Fibroblast of pulmonary artery (primary cell): Measurements from ENCODE around the gene FGD4.
A peak's percentile ranks its signal among the peaks of the same experiment; 100 is the strongest.
"Not testable (repeated sequence)": the region's sequence is repeated elsewhere in the genome, so short reads cannot be mapped to it uniquely, and the experiment has no call there.

Source experiments
- DNase-seq: peaks from one replicate; pipeline ENCODE4 v3.0.0-alpha.2; 2010; ENCODE audit warnings: low read depth
- H3K4me3 ChIP-seq: replicated peaks from 2 replicates; pipeline ENCODE4 v1.5.1; 2011; ENCODE audit warnings: low read depth, mild to moderate bottlenecking, control low read depth, low read length, moderate library complexity
- TF ChIP-seq, protein P1 (sequence below): IDR thresholded peaks from 2 replicates; pipeline ENCODE4 v1.5.1; 2011; ENCODE audit warnings: mild to moderate bottlenecking, control low read depth, low read length, inconsistent platforms; ENCODE audit errors: missing control alignments

Gene FGD4

DNA sequence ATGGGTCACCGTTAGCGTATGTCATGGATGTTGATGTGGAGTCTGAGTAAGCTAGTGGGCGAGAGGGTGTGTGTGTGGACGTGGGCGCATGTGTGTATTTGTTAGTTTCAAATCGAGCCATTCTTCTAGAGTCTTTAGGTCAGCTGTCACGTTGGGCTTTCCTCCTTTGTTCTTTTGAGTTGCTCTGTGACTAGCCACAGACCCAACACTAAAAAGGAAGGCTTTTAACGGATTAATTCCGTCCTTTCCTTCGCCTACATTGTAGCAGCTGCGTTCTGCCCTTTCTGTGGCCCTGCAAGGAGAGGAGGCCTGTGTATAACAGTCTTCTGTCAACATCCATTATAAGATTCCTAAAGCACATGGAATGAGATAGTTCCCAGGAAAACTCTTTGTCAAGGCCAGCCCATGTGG is 162.6 kb downstream of the FGD4 start:
- TF ChIP-seq, protein P1, sequence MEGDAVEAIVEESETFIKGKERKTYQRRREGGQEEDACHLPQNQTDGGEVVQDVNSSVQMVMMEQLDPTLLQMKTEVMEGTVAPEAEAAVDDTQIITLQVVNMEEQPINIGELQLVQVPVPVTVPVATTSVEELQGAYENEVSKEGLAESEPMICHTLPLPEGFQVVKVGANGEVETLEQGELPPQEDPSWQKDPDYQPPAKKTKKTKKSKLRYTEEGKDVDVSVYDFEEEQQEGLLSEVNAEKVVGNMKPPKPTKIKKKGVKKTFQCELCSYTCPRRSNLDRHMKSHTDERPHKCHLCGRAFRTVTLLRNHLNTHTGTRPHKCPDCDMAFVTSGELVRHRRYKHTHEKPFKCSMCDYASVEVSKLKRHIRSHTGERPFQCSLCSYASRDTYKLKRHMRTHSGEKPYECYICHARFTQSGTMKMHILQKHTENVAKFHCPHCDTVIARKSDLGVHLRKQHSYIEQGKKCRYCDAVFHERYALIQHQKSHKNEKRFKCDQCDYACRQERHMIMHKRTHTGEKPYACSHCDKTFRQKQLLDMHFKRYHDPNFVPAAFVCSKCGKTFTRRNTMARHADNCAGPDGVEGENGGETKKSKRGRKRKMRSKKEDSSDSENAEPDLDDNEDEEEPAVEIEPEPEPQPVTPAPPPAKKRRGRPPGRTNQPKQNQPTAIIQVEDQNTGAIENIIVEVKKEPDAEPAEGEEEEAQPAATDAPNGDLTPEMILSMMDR, result no peak
- no peak for DNase-seq
- no peak overlapping the region for H3K4me3 ChIP-seq

DNA sequence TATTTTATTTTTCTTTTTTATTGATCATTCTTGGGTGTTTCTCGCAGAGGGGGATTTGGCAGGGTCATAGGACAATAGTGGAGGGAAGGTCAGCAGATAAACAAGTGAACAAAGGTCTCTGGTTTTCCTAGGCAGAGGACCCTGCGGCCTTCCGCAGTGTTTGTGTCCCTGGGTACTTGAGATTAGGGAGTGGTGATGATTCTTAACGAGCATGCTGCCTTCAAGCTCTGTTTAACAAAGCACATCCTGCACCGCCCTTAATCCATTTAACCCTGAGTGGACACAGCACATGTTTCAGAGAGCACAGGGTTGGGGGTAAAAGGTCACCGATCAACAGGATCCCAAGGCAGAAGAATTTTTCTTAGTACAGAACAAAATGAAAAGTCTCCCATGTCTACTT is 163.1 kb downstream of the FGD4 start:
- not testable (repeated sequence) for H3K4me3 ChIP-seq, DNase-seq

DNA sequence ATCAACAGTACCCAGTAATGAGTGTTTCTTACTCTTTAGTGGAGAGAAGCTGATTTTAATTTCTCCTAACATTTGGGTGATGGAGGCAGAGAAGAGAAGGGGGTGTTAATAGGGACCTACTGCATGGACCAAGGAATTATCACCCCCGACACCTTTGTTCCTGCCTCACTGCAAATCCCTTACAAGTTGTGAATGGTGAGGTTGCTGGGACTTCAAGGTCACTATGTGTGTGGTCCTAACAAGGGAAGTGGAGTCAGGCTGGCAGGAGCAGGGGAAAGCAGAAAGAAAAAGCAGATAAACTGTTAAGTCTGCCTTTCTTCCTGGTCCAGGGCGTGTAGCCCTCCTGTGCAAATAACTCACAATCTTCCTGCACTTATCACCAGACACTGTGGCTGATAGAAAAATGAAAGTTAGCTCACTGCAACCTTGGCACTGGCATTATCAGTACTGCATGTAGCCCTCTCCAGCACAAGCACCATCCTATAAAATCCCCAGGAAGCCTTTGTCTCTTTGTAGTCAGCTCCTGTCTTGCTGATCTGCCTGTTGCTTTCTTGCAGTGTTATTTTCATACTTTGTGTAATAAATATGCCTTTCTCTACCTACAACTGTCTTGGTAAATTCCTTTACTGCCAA is 167.4 kb downstream of the FGD4 start:
- no peak for DNase-seq
- TF ChIP-seq, protein P1, result no peak

DNA sequence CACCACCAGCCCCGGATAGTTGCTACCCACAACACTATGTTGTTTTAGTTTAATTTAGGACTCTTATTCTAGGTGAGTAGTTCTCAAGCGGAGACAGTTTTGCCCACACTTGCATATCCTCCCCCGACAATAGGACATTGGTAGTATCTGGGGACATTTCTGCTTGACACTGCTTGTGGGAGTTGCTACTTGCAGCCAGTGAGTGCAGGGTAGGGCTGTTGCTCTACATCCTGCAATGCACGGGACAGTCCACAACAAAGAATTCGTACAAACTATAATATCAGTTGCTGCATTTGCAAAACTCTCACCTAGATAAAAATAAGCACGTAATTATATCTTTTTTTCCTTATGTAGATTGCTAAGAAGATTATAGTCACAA is 167.9 kb downstream of the FGD4 start:
- no peak overlapping the region for H3K4me3 ChIP-seq
- DNase-seq, result no peak
- TF ChIP-seq, protein P1, result no peak

More for the DNA sequence above, 167.4 kb downstream of the FGD4 start:
- H3K4me3 ChIP-seq, result no peak overlapping the region

DNA sequence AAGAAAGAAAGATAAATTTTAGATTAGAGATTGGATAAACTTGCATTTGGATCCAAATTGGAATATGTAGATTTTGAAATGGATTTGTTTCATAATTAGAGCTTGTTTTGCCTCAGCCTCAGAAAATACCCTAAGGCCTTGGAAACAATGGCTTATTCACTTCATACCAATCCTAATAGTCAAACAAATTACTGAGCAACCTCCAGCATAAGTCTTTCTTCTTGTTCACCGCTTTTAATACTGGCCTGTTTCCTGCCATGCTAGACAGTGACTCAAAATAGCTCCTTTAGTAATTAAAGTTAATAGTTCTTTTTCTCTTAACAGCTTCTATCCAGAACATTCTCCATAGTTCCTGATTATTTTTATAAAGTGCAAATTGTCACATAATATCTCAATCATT is 168.9 kb downstream of the FGD4 start:
- TF ChIP-seq, protein P1, result no peak
- no peak overlapping the region for H3K4me3 ChIP-seq
- DNase-seq, result peak; percentile 88

DNA sequence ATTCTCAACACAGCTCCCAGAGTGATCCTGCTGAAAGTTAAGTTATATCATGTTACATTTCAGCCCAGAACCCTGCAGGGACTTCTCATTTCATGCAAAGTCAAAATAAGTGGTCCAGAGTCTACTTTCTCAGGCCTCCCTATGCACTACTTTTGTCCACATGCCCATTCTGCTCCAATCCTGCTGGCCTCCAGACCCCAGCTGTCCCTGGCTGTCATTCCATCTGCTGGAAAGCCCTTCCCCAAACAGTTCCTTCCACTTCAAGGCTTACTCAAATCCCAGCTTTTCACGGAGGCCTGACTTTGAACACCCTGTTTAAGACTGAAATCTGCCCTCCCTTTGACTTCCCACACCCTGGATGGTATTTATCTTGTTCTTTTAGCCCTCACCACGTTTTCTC is 169.9 kb downstream of the FGD4 start:
- TF ChIP-seq, protein P1, result no peak
- DNase-seq, result no peak
- no peak overlapping the region for H3K4me3 ChIP-seq

DNA sequence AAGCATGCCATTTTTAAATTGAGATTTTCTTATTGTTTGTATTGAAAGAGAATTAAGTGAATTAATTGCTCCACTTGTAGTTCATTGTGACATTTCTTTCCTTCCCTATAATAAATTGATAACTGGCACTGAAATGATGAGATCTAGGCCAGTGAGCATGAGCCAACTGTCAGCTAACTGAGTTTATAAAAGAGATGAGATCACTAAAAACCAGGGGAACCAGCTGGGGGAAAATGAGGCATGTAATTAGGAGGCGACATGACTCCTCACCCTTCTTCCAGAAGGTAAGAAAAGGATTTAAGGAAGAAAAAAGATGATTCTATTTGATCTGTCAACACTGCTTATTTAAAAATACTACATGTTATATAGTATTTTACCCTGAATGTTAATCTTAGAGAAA is 175.2 kb downstream of the FGD4 start:
- DNase-seq, result no peak
- no peak overlapping the region for H3K4me3 ChIP-seq
- TF ChIP-seq, protein P1, result no peak
